Measurements from ENCODE around the gene PPM1F.

The PPM1F gene

DNA sequence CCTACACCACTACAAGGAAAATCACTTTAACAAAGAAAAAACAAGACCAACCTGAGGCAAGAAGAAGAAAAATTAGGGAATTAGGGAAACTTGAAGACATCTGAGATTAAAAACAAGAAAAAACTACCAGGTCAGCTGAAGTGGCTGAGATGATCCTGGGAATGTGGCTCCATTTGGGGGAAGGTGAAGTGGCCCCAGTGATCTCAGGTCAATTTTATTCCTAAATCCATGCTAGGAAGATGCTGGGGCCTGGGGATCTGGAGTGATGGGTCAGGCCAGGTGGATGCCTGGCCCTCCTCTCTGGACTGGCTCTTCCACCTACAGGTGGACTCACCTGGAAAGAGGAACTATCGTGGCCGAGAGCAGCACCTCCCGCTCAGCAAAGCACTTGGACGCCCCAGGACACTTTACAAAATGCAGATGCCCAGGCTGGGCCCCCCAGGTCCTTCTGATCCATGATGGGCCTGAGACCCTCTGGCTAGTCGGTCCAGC is 23.3 kb upstream of the PPM1F start:
- DNase-seq: no peak

DNA sequence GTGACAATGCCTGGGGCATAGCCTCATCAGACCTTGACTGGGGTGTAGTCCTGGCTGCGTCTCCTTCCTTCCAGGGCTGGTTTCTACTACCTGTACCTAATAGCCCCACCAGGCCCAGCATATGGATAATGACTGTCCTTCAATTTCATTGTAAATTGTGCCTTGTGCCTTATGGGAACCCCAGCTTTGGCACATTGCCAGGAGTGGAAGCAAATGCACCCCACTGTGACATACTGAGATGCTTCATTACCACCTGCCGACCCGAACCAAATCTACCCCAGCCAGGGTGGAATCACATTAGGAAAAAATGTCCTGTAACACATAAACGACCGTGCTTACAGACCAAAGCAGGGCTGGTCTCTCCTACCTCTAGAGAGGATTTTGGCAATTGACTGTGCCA is 22.6 kb upstream of the PPM1F start:
- no peak for DNase-seq

DNA sequence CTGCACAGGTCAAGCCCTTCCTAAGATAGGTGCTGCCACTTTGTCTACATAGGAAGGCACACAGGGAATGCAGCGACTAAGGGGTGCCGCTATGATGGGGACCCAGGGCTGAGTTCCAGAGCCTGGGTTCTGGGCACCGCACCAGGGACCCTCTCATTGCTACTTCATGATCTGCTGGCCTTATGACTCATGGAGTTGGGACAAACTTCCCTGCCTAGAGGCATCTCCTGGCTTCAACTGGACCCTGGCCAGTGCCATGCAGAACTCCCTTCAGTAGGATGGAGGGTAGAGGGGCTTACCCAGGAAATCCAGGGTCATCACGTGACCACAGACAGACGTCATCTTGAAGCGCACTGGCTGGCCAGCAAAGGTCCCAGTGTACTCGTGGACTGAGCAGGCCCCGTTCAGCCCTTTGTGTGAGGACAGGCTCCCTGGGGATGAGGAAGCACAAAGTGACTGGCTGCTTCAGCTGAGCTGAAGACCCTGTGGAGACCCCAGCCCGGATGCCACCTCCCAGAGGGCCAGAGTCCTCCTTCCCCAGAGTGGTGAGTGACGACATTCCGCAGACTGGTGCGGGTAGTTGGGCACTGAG is 21.5 kb upstream of the PPM1F start:
- DNase-seq: no peak

DNA sequence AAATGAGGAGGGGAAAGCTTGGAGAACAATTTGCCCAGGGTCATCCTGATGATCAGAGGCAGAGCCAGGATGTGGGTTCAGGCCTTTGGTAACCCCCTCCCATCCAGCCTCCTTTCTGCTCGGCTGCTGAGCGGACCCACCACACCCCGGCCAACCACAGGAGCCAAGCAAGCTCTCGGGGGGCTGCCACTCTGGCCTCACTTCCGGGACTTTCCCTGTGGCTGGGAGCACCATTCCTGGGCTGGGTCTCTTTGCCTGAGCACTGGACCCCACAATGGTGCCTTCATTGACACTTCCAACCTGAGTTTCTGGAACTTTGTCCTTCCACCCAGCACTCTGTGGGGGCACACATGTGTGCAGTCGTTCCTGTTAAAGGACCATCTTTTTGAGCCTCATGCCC is 20.2 kb upstream of the PPM1F start:
- DNase-seq: no peak

DNA sequence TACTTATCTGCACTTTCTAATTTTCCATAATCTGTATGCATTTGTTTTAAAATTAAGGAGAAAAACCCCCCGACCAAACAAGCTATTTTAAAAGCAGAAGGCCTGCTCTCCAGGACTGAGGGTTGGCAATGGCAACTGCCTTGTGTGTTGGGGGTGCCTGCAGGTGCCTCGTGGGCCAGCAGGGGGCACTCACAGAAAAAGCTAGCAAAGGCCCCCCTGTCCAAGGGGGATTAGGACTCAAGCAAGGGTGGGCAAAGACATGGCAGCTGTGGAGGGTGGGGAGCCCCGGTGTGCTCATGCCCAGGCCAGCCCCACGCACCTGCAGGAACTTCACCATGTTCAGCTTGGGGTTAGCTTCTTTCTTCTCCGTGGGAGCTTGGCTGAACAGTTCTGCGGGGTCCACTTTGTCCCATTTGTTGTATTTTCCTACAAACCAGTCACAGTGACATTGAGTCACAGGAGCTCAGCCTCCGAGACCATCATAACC is 19.7 kb upstream of the PPM1F start:
- peak; percentile 78 for DNase-seq

DNA sequence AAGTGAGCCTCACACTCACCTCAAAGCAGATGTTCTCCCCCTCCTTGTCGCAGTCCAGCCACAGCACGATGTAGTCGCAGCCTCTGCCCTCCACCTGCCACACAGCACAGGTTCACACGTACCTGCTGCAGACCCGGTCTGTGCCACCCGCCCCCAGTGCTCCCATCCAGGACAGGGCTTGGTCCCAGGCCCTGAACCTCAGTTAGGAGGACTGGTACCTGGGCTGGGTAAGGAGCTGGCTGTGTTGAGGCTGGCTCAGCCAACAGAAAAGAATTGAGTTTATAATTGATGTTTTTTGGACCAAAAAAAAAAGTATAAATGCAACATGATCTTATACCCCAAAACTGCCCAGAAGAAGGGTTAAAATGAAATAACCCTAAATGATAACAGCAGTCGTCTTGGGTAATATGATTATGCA is 19.2 kb upstream of the PPM1F start:
- DNase-seq: no peak

DNA sequence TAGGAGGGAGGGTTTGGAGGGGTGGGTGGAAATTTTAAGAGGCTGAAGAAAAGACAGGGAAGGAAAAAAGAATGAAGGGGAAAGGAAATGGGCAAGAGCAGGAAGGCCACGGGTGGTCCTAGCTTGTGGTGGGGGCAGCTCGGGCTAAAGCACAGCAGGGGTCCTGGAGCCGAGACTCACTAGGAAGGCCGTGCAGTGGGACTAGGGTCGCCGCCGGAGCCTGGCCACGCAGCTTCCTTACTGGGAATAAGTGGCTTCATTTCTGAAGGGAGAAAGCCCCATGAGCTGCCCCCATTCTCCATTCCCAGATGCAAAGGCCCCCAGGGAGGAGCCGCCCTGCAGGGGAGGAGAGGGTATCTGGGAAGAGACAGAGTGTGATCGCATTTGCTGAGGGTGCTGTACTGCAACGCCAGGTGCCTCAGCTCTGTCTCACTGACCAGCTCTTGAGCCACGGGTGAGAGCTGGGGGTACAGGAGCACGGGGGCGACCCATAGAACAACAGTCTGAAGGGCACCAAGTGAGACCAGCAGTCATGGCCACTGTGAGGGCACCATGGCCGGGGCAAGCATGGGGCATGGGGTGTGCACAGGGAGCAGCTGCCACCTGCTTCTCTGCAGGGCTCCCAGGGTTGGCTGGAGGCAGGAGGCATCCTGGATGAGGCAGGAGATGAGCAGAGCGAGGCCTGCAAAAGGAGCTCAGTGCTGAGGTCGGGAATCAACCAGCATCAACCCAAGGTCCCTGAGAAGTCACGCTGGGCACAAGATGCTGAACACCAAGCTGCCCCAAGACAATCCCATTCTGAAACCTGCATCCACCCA is 18.4 kb upstream of the PPM1F start:
- DNase-seq: no peak

DNA sequence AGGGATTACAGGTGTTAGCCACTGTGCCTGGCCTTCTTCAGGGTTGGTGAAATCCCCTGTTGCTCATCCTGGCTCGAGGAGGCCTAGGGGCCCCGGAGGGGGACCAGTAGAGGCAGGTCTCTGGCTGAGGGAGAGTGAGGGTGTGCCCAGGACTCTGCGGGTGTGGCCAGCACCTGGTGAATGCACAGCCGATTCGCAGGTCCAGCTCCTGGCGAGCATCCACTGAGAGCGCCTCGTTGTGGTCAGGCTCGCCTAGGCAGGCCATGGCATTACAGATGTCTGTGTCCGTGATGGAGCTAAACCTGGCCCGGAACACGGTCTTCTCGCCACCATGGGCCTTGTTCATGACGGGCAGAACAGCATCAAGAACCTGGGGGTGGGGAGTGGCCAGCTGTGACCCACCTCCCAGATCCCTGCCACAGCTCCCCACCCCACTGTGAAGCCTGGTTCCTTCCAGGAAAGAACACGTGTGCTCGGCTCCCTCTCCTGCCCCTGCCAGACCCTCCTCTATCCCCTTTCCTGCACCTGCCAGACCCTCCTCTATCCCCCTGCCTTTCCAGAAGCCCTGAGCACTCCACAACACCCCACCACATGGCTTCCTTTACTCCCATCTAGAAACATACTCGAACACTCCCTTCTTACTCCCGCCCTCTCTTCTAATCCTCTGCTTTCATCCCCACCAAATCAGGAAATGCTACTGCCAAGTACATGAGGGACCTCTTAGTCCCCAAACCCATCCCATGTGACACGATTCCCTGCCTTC is 17.6 kb upstream of the PPM1F start:
- DNase-seq: no peak

DNA sequence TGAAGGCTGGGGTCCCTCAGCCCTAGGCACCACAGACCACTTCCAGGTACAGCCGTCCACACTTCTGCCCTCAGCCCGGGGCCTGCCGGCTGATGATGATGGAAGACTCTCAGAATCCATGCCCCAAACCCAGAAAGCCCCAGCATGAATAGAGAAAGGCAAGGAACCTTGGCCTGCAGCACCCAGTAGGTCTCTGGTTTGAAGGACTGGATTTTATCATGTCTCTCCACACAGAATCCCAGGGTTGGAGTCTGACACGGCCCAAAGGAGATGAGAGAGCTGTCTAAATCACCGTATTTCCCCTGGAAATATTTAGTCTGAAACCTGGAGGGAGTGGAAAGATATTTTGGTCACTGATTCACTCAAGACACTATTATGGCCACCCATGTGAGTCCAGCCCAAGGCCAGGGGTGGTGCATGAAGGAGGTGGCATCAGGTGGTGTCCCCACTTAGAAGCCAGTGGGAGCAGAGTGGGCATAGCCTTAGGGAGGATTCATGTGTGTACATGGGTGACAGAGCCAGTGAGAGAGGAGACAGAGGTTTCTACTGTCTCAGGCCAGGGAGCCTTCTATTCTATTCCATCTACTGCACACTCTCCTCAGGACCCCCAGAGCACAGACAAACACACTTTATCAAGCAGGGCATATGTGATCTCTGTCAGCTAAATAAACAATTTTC is 15.9 kb upstream of the PPM1F start:
- DNase-seq: no peak

DNA sequence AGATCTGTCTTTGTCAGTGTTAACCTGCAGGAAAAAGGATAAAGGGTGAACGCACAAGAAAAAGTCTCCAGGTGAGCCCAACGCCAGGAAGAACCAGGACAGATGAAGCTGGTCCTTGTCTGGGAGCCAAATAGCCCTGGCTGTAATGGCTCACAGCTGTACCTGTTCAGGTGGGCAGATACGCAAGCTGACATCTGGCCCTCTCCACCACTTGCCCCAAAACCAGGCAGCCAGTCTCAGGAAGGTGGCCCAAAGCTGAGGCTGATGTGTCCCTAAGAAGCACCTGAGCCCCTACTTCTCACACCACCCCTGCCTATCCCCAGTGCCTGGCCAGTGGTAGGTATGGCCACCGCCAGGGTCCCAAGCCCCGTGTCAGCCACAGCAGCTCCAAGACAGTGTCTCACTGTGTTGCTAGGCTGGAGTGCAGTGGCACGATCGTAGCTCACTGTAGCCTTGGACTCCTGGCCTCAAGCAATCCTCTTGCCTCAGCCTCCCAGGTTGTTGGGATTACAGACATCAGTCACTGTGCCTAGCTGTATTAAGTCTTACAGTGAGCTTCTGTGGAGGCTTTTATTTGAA is 15.1 kb upstream of the PPM1F start:
- no peak for DNase-seq

DNA sequence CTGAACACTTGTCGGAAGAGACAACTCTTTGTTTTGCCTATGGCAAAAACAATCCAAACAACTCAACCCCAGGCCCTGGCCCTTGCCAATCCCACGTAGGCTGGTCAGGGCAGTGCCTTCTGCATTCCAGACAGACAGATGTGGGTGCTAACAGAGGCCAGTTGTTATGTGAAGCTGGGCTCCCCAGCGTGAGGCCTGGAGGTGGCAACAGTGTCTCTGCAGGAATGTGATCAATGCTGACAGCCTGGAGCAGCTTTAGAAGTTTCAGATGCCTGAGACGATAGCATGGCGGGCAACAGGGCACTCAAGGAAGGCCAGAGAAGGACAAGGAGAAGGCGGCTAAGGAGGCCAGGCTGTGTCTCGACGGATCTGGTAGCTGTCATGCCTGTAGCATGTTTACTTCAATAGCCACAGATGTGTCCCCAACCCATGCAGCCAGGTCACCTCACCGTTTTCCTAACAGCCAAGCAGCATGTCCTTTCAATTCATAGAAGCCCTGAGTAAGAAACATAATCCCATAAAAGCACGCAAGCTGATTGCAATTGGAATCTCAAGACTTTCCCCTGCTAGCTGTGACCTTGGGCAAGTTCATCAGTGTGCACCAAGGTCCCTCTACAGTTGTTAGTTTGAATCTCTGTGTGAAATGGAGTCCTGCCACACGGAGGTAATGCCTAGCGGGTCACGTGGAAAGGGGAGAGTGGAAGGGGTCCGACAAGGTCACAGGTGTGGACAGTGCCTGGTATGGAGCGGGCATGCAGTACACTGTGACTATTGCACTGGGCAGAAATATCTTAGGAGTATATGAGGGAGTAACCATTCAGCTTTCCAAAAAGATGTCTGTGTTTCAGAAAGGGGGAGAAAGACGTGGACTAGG is 14.2 kb upstream of the PPM1F start:
- no peak for DNase-seq

DNA sequence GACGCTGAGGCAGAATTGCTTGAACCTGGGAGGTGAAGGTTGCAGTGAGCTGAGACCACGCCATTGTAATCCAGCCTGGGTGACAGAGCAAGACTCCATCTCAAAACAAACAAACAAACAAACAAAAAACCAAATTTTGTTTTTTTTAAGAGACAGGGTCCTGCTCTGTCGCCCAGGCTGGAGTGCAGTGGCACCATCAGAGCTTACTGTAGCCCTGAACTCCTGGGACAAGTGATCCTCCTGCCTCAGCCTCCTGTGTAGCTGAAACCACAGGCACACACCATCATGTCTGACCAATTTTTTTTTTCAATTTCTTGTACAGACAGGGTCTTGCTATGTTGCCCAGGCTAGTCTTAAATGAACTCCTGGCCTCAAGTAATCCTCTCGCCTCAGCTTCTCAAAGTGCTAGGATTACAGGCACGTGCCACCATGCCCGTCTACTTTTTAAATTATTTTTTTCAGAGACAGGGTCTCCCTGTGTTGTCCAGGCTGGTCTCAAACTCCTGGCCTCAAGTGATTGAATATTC is 13.2 kb upstream of the PPM1F start:
- no peak for DNase-seq

DNA sequence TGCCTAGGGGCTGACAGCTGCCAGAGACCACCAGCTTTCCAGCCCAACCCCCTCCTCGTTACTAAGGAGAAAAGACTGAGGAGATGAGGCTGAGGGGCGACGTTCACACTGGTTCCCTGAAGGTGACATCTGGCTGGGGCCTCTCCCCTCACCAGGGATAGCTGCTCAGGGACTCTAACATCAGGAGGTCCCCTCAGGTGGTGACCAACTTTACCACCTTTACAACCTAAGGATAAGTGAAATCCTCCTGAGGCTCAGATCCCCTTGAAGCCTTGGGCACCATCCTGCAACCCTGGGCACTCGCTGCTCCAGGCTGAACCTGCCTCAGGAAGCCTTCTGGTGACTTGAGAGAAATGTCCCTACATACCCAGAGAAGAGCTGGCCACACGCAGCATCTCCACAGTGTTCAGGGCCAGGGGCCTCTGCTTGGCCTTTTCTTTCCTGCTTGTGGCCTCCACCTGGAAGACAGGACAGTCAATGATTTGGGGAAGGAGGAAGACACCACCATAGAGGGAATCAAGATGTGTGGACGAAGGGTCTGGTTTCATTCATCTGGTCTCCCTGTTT is 12.4 kb upstream of the PPM1F start:
- no peak for DNase-seq

DNA sequence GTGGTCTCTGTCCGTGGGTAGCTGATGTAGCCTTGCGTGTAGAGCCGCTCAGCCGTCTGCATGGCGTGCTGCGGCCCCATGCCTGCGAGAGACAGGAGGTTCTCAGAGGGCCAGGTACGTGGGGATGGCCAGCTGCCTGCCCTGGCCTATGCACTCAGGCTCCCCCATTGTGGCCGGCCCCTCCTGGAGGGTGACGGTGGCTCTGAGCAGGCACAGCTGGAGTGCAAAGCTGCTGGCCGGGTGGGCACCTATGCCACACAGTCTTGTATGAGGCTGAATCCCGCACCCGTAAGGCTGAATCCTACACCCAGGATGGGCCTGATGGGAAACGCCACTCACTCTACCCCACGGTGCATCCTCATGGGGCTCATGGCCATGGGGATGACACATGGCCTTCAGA is 11.6 kb upstream of the PPM1F start:
- no peak for DNase-seq

DNA sequence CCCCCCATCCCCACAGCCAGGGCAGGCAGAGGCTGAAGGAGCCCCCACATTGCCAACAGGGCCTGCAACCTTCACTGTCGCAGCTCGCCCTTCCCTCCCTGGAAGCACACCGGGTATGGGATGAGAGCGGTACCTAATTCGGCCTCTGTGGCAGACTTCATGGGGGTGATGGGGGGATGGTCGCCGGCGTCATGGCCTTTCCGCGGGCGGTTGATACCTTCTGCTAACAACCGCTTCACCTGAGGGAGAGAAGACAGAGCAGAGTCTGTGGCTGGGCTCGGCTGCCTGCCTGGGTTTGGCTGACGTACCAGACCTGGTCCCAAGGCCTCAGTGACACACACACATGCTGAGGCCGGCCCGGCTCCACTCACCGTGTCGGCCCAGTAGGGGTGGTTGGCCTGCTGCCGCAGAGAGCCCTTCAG is 11.2 kb upstream of the PPM1F start:
- DNase-seq: no peak

DNA sequence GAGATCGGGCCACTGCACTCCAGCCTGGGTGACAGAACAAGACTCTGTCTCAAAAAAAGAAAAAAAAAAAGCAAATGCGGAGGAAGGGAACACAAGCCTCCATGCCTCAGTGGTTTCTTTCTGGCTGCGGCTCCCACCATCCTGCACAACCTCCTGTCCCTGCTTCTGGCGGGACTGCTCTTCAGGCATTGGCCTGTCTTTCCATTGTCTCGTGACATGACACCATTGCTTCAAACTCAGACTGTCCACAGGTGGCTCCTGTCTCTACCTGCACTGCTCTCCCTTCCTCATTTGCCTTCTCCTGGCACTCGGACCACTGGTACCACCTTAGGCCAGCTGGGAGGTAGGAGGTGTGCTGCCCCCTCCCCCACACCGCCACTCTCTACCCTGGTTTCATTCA is 10.6 kb upstream of the PPM1F start:
- DNase-seq: no peak

DNA sequence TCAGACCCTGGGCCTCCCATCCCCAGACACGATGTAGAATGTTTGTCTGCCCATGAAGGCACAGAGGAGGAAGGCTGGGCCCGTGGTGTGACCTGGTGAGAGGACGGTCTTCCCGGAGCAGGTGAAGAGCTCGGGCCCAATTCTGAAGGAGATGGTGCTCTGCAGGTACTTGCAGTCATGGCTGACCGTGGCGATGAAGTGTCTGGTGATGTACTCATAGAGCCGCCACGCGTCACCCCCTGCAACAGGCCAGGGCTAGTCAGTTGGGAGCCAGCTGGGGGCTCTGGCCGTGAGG is 10.0 kb upstream of the PPM1F start:
- DNase-seq: no peak

DNA sequence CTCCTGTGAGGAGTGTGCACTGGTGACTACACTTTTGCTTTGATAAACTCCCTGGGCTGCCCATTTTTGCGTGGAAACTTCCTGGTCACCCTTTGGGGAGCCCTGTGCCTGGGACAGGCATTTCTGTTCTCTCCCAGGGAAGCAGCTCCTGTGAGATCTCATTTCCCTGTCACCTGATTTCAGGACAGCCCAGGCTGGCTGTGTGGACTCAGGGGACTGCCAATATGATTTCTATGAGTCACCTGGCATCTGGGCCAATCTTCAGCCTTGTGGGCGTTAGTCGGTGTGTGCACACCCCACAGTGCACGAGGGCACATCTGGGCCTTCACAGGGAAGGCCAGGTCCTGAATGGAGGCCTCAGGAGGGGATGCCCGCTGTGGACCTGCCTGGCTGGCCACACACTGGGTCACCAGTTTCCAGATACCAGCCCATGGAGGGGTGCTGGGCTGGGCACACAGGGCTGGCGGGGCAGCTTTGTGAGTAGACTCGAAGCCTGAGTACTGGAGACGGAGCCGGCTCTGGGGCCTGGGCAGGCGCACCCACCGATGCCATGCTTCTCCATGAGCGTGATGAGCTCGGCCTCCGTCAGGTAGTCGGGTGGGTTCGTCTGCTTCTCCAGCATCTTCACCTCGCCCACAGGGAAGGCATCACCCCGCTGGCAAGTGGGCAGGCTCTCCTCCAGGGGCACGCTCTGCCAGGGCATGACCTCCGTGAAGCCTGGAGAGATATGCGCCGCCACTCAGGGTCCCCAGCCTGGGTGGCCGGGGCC is 9.4 kb upstream of the PPM1F start:
- DNase-seq: no peak

DNA sequence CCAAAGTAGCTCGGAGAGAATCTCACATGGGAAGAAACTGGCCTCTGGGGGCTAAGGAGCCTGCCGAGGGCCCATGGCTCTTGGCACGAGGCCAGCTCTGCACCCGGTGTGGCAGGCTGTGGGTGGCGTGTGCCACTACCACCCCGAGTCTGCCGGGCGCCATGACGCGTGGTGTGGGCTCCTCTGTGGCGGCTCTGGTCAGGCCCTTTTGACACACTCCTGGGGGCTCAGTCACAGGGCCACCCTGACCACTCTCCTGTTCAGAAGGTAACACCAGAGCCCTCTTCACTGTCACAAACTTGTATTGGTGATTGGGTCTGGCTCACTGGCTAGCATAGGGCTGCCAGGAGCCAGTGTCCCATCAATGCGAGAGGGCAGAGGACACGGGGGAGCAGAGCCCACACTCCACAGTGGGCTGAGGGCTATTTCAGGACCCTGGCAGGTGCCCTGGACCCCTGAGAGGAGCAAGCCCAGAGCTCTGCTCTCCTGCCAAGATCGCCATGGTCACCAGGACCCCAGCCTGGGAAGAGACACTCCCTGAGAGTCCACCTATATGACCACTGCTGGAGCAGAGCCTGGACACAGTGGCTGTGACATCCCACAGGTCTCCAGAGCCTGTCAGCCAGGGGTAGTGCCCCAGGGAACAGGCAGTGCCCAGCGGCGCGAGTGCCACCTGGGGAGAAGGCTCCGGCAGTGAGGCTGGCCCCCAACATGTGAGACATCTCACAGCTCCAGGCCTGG is 8.6 kb upstream of the PPM1F start:
- DNase-seq: no peak
